K562 (cell line): ENCODE measurements around the gene SLC15A3.

ENCODE experiments used
- ARID3A ChIP-seq: IDR thresholded peaks from 2 replicates; pipeline ENCODE4 v1.6.1; 2012; ENCODE audit warnings: low read depth, low read length, improper control_type of control experiment, borderline replicate concordance
- ATF3 ChIP-seq, 2 experiments: fragments of 450-650 bp in 1 of 2; sonication (generic) in 1 of 2; formaldehyde crosslinking in 1 of 2; IDR thresholded peaks in 1 of 2; conservative IDR thresholded peaks in 1 of 2; 2 replicates each; pipeline versions ENCODE4 v1.6.1 to v1.8.1; 2016 to 2023; ENCODE audit warnings: mild to moderate bottlenecking in 2 of 2, moderate library complexity in 2 of 2, inconsistent platforms in 1 of 2, missing genetic modification reagents in 1 of 2
- HMGXB4 ChIP-seq: sonication (generic); formaldehyde crosslinking; IDR thresholded peaks from 2 replicates; pipeline ENCODE4 v1.8.1; 2023; ENCODE audit warnings: mild to moderate bottlenecking, missing genetic modification reagents
- MXI1 ChIP-seq: IDR thresholded peaks from 2 replicates; pipeline ENCODE4 v1.6.1; 2011; ENCODE audit warnings: low read depth, mild to moderate bottlenecking, improper control_type of control experiment, low read length
- NEUROD1 ChIP-seq: fragments of 150-350 bp; IDR thresholded peaks from 2 replicates; pipeline ENCODE4 v1.6.1; 2014; ENCODE audit warnings: borderline replicate concordance, low read length, low read depth; ENCODE audit not compliant: partially characterized antibody
- POLR2H ChIP-seq: IDR thresholded peaks from 2 replicates; pipeline ENCODE4 v1.6.1; 2016; ENCODE audit warnings: missing genetic modification characterization, low read depth, mild to moderate bottlenecking, control low read depth, missing compliant biosample characterization, moderate library complexity
- PYGO2 ChIP-seq: fragments of 450-650 bp; IDR thresholded peaks from 2 replicates; pipeline ENCODE4 v1.6.1; 2016; ENCODE audit warnings: mild to moderate bottlenecking, missing genetic modification characterization, moderate library complexity, missing compliant biosample characterization
- RAD21 ChIP-seq, 2 experiments: fragments of 250-450 bp in 1 of 2; fragments of 450-650 bp in 1 of 2; sonication (Bioruptor Pico) in 1 of 2; formaldehyde crosslinking in 1 of 2; IDR thresholded peaks in 1 of 2; conservative IDR thresholded peaks in 1 of 2; 2 replicates each; pipeline versions ENCODE4 v1.4.0 to v1.8.0; 2020 to 2022; ENCODE audit warnings: mild to moderate bottlenecking in 2 of 2, moderate library complexity in 1 of 2
- ZBTB1 ChIP-seq: sonication (generic); formaldehyde crosslinking; IDR thresholded peaks from 2 replicates; pipeline ENCODE4 v1.8.1; 2023; ENCODE audit warnings: missing genetic modification reagents, low read depth, mild to moderate bottlenecking, borderline replicate concordance
- ZZZ3 ChIP-seq: fragments of 450-650 bp; IDR thresholded peaks from 2 replicates; pipeline ENCODE4 v1.6.1; 2016; ENCODE audit warnings: antibody characterized with exemption, mild to moderate bottlenecking, moderate library complexity

- no peak for TF ChIP-seq PYGO2 (tag)
- TF ChIP-seq ARID3A: no peak
- TF ChIP-seq ZBTB1 (CRISPR knock-in tag): no peak
- no peak for TF ChIP-seq RAD21 (CRISPR knock-in tag; conservative IDR thresholded peaks at IDR 0.05 in 1 of 2, IDR thresholded peaks at IDR 0.05 in 1 of 2)
- TF ChIP-seq POLR2H (tag): no peak
- TF ChIP-seq ATF3 (IDR thresholded peaks at IDR 0.05): no peak
- no peak for TF ChIP-seq ATF3 (CRISPR knock-in tag; conservative IDR thresholded peaks at IDR 0.05)
- no peak for TF ChIP-seq MXI1
- TF ChIP-seq HMGXB4 (CRISPR knock-in tag): no peak
- TF ChIP-seq ZZZ3: no peak
- no peak for TF ChIP-seq NEUROD1
Observed at GRCh38 chr11:60985991-60986915, 34.3 kb upstream of the SLC15A3 start.
